ENCODE measurements around the gene TMEM81. TPM values are rescaled to one million over a fixed set of nuclear protein-coding genes. Genes with fewer than 3 reads are reported as not detected.

The TMEM81 gene
- total RNA-seq, 3 donors from 2014 or later (not counting 1 experiment from before 2014, with no cell fraction given): 1.8 to 3.5 (median 2.5) TPM

DNA sequence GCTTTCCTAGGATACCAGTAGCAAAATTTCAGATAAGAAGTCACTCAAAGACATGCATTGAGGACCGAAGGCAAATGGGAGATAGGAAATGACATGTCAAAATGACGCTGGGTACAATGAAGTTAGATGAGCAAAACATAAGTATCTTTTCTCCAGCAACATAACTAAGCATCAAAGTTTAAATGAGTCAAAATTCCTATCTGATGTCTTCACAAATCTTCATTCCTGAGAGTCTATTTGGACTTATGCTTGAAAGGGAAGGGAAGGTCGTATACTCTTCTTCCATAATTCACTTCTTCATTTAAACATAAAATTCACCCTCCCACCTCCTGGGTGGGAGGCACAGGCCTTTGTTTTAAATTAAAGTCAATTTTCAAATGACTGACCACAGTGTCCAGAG lies 4.1 kb upstream of the TMEM81 start:
- DNase-seq (no peak), ATAC-seq (no peak)
- 100% methylated on average over 2 of the region's 3 CpGs for WGBS (ENCODE audit: insufficient coverage)
- Histone ChIP-seq H3K4me3 (ENCODE audit: low read length) (no peak overlapping the region), H3K27ac (ENCODE audit: low read length) (no peak overlapping the region), H3K9me3 (ENCODE audit: control insufficient read depth, insufficient read depth, low read length) (no peaks in the 10 kb centered on the region), H3K27me3 (ENCODE audit: control insufficient read depth, insufficient read depth, low read length) (no peaks in the 10 kb centered on the region), H3K4me1 (ENCODE audit: control insufficient read depth, insufficient read depth, low read length) (no peaks in the 10 kb centered on the region), H3K36me3 (ENCODE audit: control insufficient read depth, insufficient read depth, low read length) (peaks cover 62% of the 10 kb centered on the region)
- intact Hi-C loops (cut with micrococcal nuclease): no loop called here
- no peak for TF ChIP-seq CTCF (IDR thresholded peaks at IDR 0.05)
- H3K4me3 Mint-ChIP-seq: no peak overlapping the region
- peaks cover 4 to 10% of the 10 kb centered on the region in 2 donors for H3K4me1 Mint-ChIP-seq
- H3K9me3 Mint-ChIP-seq: no peaks in the 10 kb centered on the region
- no peak overlapping the region for H3K27ac Mint-ChIP-seq
- H3K27me3 Mint-ChIP-seq (ENCODE audit: low read depth in 2 of 2): no peaks in the 10 kb centered on the region
- peaks cover 29% of the 10 kb centered on the region for H3K36me3 Mint-ChIP-seq

GRCh38 chr1:205082431-205082830 lies 1.8 kb downstream of the TMEM81 start:
- DNase-seq: no peak
- Mint-ChIP-seq H3K4me1 (peaks cover 8 to 10% of the 10 kb centered on the region in 2 donors), H3K4me3 (no peak overlapping the region), H3K27ac (no peak overlapping the region), H3K27me3 (ENCODE audit: low read depth in 2 of 2) (no peaks in the 10 kb centered on the region), H3K36me3 (no peaks in the 10 kb centered on the region), H3K9me3 (no peaks in the 10 kb centered on the region)
- intact Hi-C loops (cut with micrococcal nuclease): no loop called here
- Histone ChIP-seq H3K27me3 (ENCODE audit: control insufficient read depth, insufficient read depth, low read length) (no peaks in the 10 kb centered on the region), H3K9me3 (ENCODE audit: control insufficient read depth, insufficient read depth, low read length) (no peaks in the 10 kb centered on the region), H3K4me1 (ENCODE audit: control insufficient read depth, insufficient read depth, low read length) (no peaks in the 10 kb centered on the region), H3K36me3 (ENCODE audit: control insufficient read depth, insufficient read depth, low read length) (peaks cover 13% of the 10 kb centered on the region), H3K4me3 (ENCODE audit: low read length) (no peak overlapping the region), H3K27ac (ENCODE audit: low read length) (no peak overlapping the region)
- WGBS (ENCODE audit: insufficient coverage): 98% methylated on average over 4 of the region's 4 CpGs
- TF ChIP-seq CTCF (IDR thresholded peaks at IDR 0.05): no peak
- ATAC-seq: no peak

- H3K27me3 Mint-ChIP-seq (ENCODE audit: low read depth in 2 of 2): no peaks in the 10 kb centered on the region
- no peak overlapping the region for H3K4me3 ChIP-seq (ENCODE audit: low read length)
- no peaks in the 10 kb centered on the region for H3K27me3 ChIP-seq (ENCODE audit: control insufficient read depth, insufficient read depth, low read length)
- H3K4me1 Mint-ChIP-seq: peaks cover 6 to 8% of the 10 kb centered on the region in 2 donors
- H3K27ac ChIP-seq (ENCODE audit: low read length): no peak overlapping the region
- no peaks in the 10 kb centered on the region for H3K9me3 ChIP-seq (ENCODE audit: control insufficient read depth, insufficient read depth, low read length)
- H3K4me3 Mint-ChIP-seq: no peak overlapping the region
- DNase-seq (no peak), ATAC-seq (no peak)
- TF ChIP-seq CTCF (IDR thresholded peaks at IDR 0.05): no peak
- H3K36me3 Mint-ChIP-seq: no peaks in the 10 kb centered on the region
- intact Hi-C loops (cut with micrococcal nuclease): no loop called here
- WGBS (ENCODE audit: insufficient coverage): 100% methylated on average over 1 of the region's 1 CpG
- no peaks in the 10 kb centered on the region for H3K36me3 ChIP-seq (ENCODE audit: control insufficient read depth, insufficient read depth, low read length)
- H3K4me1 ChIP-seq (ENCODE audit: control insufficient read depth, insufficient read depth, low read length): no peaks in the 10 kb centered on the region
- no peaks in the 10 kb centered on the region for H3K9me3 Mint-ChIP-seq
- H3K27ac Mint-ChIP-seq: no peak overlapping the region
Measured at GRCh38 chr1:205077934-205078311, 6.3 kb downstream of the TMEM81 start.

DNA sequence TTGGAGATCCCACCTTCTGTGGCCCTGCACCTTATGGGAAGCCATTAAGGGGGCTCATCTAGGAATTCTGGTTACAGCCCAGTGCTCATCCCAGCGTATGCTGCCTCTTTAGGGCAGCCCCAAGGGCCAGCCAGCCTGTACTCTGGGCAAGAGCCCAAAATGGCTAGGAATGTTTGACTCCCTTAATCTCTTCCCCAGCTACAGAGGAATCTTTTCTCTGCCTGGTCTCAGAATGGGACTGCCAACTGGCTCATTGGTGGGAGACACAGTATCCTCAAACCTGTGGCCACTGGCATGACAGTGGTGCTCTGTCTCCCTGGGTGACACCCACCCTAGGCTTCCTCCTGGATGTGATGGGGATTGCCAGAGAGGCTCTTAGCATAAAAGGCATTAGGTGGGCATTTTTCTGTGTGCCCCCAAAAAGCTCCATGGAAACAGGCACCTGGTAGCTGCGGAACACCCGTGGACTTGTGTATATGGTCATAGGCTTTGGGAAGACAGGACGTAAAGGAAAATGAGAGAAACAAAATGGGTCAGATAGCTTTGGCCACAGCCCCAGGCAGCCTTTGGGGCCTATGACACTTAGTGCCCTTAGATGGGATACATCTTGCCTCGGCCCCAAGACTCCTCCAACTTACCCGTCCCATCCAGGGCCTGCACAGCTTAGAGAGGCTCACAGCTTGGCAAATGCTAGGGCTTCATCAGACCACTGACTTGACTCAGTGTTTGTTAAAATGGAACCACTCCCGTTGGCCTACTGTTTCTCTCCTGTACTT lies 6.9 kb downstream of the TMEM81 start:
- no peak overlapping the region for H3K4me3 Mint-ChIP-seq
- DNase-seq (no peak), ATAC-seq (no peak)
- no peaks in the 10 kb centered on the region for H3K36me3 ChIP-seq (ENCODE audit: control insufficient read depth, insufficient read depth, low read length)
- intact Hi-C loops (cut with micrococcal nuclease): no loop called here
- H3K27me3 ChIP-seq (ENCODE audit: control insufficient read depth, insufficient read depth, low read length): no peaks in the 10 kb centered on the region
- peaks cover 6 to 8% of the 10 kb centered on the region in 2 donors for H3K4me1 Mint-ChIP-seq
- no peaks in the 10 kb centered on the region for H3K4me1 ChIP-seq (ENCODE audit: control insufficient read depth, insufficient read depth, low read length)
- H3K9me3 Mint-ChIP-seq: no peaks in the 10 kb centered on the region
- 98% methylated on average over 7 of the region's 7 CpGs for WGBS (ENCODE audit: insufficient coverage)
- H3K9me3 ChIP-seq (ENCODE audit: control insufficient read depth, insufficient read depth, low read length): no peaks in the 10 kb centered on the region
- no peak overlapping the region for H3K4me3 ChIP-seq (ENCODE audit: low read length)
- no peak overlapping the region for H3K27ac Mint-ChIP-seq
- TF ChIP-seq CTCF (IDR thresholded peaks at IDR 0.05): no peak
- no peak overlapping the region for H3K27ac ChIP-seq (ENCODE audit: low read length)
- no peaks in the 10 kb centered on the region for H3K27me3 Mint-ChIP-seq (ENCODE audit: low read depth in 2 of 2)
- no peaks in the 10 kb centered on the region for H3K36me3 Mint-ChIP-seq
